ENCODE measurements around the gene IL13RA2.

Gene IL13RA2

GRCh38 chrX:115018944-115019343 lies 1.5 kb upstream of the IL13RA2 start:
- H3K4me3 ChIP-seq (ENCODE audit: low read length, poor library complexity, severe bottlenecking) = no peak overlapping the region
- no peak overlapping the region for H3K9ac ChIP-seq (ENCODE audit: low read depth, low read length, poor library complexity, severe bottlenecking)
- H3K9me2 ChIP-seq (replicated peaks; ENCODE audit: low read depth, low read length) = no peaks in the 10 kb centered on the region
- H3K9me3 ChIP-seq (ENCODE audit: insufficient read depth, low read depth, low read length) = no peaks in the 10 kb centered on the region
- no peaks in the 10 kb centered on the region for H3F3A ChIP-seq (ENCODE audit: low read depth)
- no peak overlapping the region for H2AFZ ChIP-seq (ENCODE audit: low read length)
- no peaks in the 10 kb centered on the region for H3K79me2 ChIP-seq (ENCODE audit: insufficient read depth, low read length)
- no peaks in the 10 kb centered on the region for H3K4me1 ChIP-seq (ENCODE audit: insufficient read depth, low read length, poor library complexity, severe bottlenecking)
- no peak overlapping the region for H3K4me2 ChIP-seq (ENCODE audit: low read depth, low read length, poor library complexity, severe bottlenecking)
- H3K36me3 ChIP-seq (ENCODE audit: insufficient read depth, low read length) = no peaks in the 10 kb centered on the region
- no peaks in the 10 kb centered on the region for H3K27me3 ChIP-seq (ENCODE audit: insufficient read depth, low read length, poor library complexity, severe bottlenecking)
- no peaks in the 10 kb centered on the region for H4K20me1 ChIP-seq (ENCODE audit: insufficient read depth, low read length, poor library complexity, severe bottlenecking)
- TF ChIP-seq CTCF (conservative IDR thresholded peaks at IDR 0.05; ENCODE audit: low read length) = no peak
- TF ChIP-seq EZH2phosphoT487 (IDR thresholded peaks at IDR 0.05; ENCODE audit: borderline replicate concordance) = no peak

- H3K4me3 ChIP-seq (ENCODE audit: low read length, poor library complexity, severe bottlenecking) = no peak overlapping the region
- no peaks in the 10 kb centered on the region for H4K20me1 ChIP-seq (ENCODE audit: insufficient read depth, low read length, poor library complexity, severe bottlenecking)
- H3K79me2 ChIP-seq (ENCODE audit: insufficient read depth, low read length) = no peaks in the 10 kb centered on the region
- H3F3A ChIP-seq (ENCODE audit: low read depth) = no peaks in the 10 kb centered on the region
- no peak overlapping the region for H3K9ac ChIP-seq (ENCODE audit: low read depth, low read length, poor library complexity, severe bottlenecking)
- no peaks in the 10 kb centered on the region for H3K9me2 ChIP-seq (replicated peaks; ENCODE audit: low read depth, low read length)
- H3K4me2 ChIP-seq (ENCODE audit: low read depth, low read length, poor library complexity, severe bottlenecking) = no peak overlapping the region
- H3K9me3 ChIP-seq (ENCODE audit: insufficient read depth, low read depth, low read length) = no peaks in the 10 kb centered on the region
- no peaks in the 10 kb centered on the region for H3K36me3 ChIP-seq (ENCODE audit: insufficient read depth, low read length)
- H3K4me1 ChIP-seq (ENCODE audit: insufficient read depth, low read length, poor library complexity, severe bottlenecking) = no peaks in the 10 kb centered on the region
- peak; percentile 21; the same call in 1 of the 2 replicates for TF ChIP-seq CTCF (conservative IDR thresholded peaks at IDR 0.05; ENCODE audit: low read length)
- no peak for TF ChIP-seq EZH2phosphoT487 (IDR thresholded peaks at IDR 0.05; ENCODE audit: borderline replicate concordance)
- H2AFZ ChIP-seq (ENCODE audit: low read length) = no peak overlapping the region
- H3K27me3 ChIP-seq (ENCODE audit: insufficient read depth, low read length, poor library complexity, severe bottlenecking) = no peaks in the 10 kb centered on the region
These were observed 728 bp upstream of the IL13RA2 start for GRCh38 chrX:115018040-115018647.

- no peaks in the 10 kb centered on the region for H3K27me3 ChIP-seq (ENCODE audit: insufficient read depth, low read length, poor library complexity, severe bottlenecking)
- H3K9me3 ChIP-seq (ENCODE audit: insufficient read depth, low read depth, low read length) = no peaks in the 10 kb centered on the region
These were observed 3.7 kb downstream of the IL13RA2 start for GRCh38 chrX:115013705-115014104.

GRCh38 chrX:115011428-115011827 lies 6.0 kb downstream of the IL13RA2 start:
- no peak for TF ChIP-seq EZH2phosphoT487 (IDR thresholded peaks at IDR 0.05; ENCODE audit: borderline replicate concordance)
- no peak for TF ChIP-seq CTCF (conservative IDR thresholded peaks at IDR 0.05; ENCODE audit: low read length)
- Histone ChIP-seq H3K79me2 (ENCODE audit: insufficient read depth, low read length) (no peaks in the 10 kb centered on the region), H3K9me3 (ENCODE audit: insufficient read depth, low read depth, low read length) (no peaks in the 10 kb centered on the region), H3K36me3 (ENCODE audit: insufficient read depth, low read length) (no peaks in the 10 kb centered on the region), H4K20me1 (ENCODE audit: insufficient read depth, low read length, poor library complexity, severe bottlenecking) (no peaks in the 10 kb centered on the region), H3K27me3 (ENCODE audit: insufficient read depth, low read length, poor library complexity, severe bottlenecking) (no peaks in the 10 kb centered on the region), H3K9ac (ENCODE audit: low read depth, low read length, poor library complexity, severe bottlenecking) (no peak overlapping the region), H3K4me3 (ENCODE audit: low read length, poor library complexity, severe bottlenecking) (no peak overlapping the region), H3F3A (ENCODE audit: low read depth) (no peaks in the 10 kb centered on the region), H3K4me2 (ENCODE audit: low read depth, low read length, poor library complexity, severe bottlenecking) (no peak overlapping the region), H3K9me2 (replicated peaks; ENCODE audit: low read depth, low read length) (no peaks in the 10 kb centered on the region), H3K4me1 (ENCODE audit: insufficient read depth, low read length, poor library complexity, severe bottlenecking) (no peaks in the 10 kb centered on the region), H2AFZ (ENCODE audit: low read length) (no peak overlapping the region)

More at GRCh38 chrX:115013705-115014104, 3.7 kb downstream of the IL13RA2 start:
- no peaks in the 10 kb centered on the region for H3K36me3 ChIP-seq (ENCODE audit: insufficient read depth, low read length)
- no peak overlapping the region for H3K4me2 ChIP-seq (ENCODE audit: low read depth, low read length, poor library complexity, severe bottlenecking)
- H3F3A ChIP-seq (ENCODE audit: low read depth) = no peaks in the 10 kb centered on the region
- no peaks in the 10 kb centered on the region for H3K9me2 ChIP-seq (replicated peaks; ENCODE audit: low read depth, low read length)
- TF ChIP-seq EZH2phosphoT487 (IDR thresholded peaks at IDR 0.05; ENCODE audit: borderline replicate concordance) = no peak
- no peak overlapping the region for H3K9ac ChIP-seq (ENCODE audit: low read depth, low read length, poor library complexity, severe bottlenecking)
- no peaks in the 10 kb centered on the region for H3K4me1 ChIP-seq (ENCODE audit: insufficient read depth, low read length, poor library complexity, severe bottlenecking)
- H2AFZ ChIP-seq (ENCODE audit: low read length) = no peak overlapping the region
- no peaks in the 10 kb centered on the region for H3K79me2 ChIP-seq (ENCODE audit: insufficient read depth, low read length)
- H4K20me1 ChIP-seq (ENCODE audit: insufficient read depth, low read length, poor library complexity, severe bottlenecking) = no peaks in the 10 kb centered on the region
- H3K4me3 ChIP-seq (ENCODE audit: low read length, poor library complexity, severe bottlenecking) = no peak overlapping the region

Data from Loucy (cell line).